Caco-2 (cell line): ENCODE measurements around the gene LY6G5C. TPM values are rescaled to one million over a fixed set of nuclear protein-coding genes. Genes with fewer than 3 reads are reported as not detected.
A peak's percentile ranks its signal among the peaks of the same experiment; 100 is the strongest.

Experiments
- BruUV-seq: library from RNA; stranded (reverse); fragments of 400-500 nt; replicated peaks from 2 replicates; lab custom pipeline; 2021; lab: Mats Ljungman, UMichigan
- CTCF ChIA-PET: fragments of 300-600 bp; sonication (Branson Sonifier 250); formaldehyde crosslinking; loops from one replicate; lab custom pipeline; 2022; ENCODE audit warnings: antibody characterized with exemption; lab: Charles Lee
- POLR2A ChIA-PET: fragments of 300-600 bp; sonication (Branson Sonifier 250); formaldehyde crosslinking; loops from one replicate; lab custom pipeline; 2022; ENCODE audit warnings: antibody characterized with exemption; lab: Charles Lee
- DNase-seq, 2 experiments: peaks; one replicate each; pipeline versions ENCODE4 v3.0.0 to v3.0.0-alpha.2; 2020 to 2022
- H3K27me3 ChIP-seq: replicated peaks from 2 replicates; pipeline ENCODE4 v1.6.0; 2011; ENCODE audit warnings: low read length; ENCODE audit not compliant: control insufficient read depth, insufficient read depth
- H3K36me3 ChIP-seq: 2 replicates; pipeline ENCODE4 v1.5.1; 2011; ENCODE audit warnings: low read length; ENCODE audit not compliant: control insufficient read depth, insufficient read depth
- H3K4me1 ChIP-seq: fragments of 250-450 bp; sonication (Bioruptor Pico); 2 replicates; pipeline ENCODE4 v1.5.1; 2020; ENCODE audit warnings: mild to moderate bottlenecking
- H3K4me3 ChIP-seq: 2 replicates; pipeline ENCODE4 v1.5.1; 2011; ENCODE audit warnings: low read depth, mild to moderate bottlenecking, control low read depth, low read length
- H3K9me3 ChIP-seq: fragments of 250-450 bp; sonication (Bioruptor Pico); 2 replicates; pipeline ENCODE4 v1.5.1; 2020; ENCODE audit warnings: mild to moderate bottlenecking, moderate library complexity
- H3K27ac Mint-ChIP-seq: one replicate; pipeline ENCODE4 v1.8.0; 2022; ENCODE audit warnings: mixed read lengths; ENCODE audit not compliant: unreplicated experiment
- H3K27me3 Mint-ChIP-seq: one replicate; pipeline ENCODE4 v1.8.0; 2022; ENCODE audit warnings: mixed read lengths; ENCODE audit not compliant: insufficient read depth, unreplicated experiment
- H3K36me3 Mint-ChIP-seq: one replicate; pipeline ENCODE4 v1.8.0; 2022; ENCODE audit warnings: mild to moderate bottlenecking, mixed read lengths; ENCODE audit not compliant: insufficient read depth, unreplicated experiment
- H3K4me1 Mint-ChIP-seq: one replicate; pipeline ENCODE4 v1.8.0; 2022; ENCODE audit warnings: low read depth, mixed read lengths; ENCODE audit not compliant: unreplicated experiment
- H3K4me3 Mint-ChIP-seq: one replicate; pipeline ENCODE4 v1.8.0; 2022; ENCODE audit warnings: mild to moderate bottlenecking, moderate library complexity, mixed read lengths; ENCODE audit not compliant: unreplicated experiment
- H3K9me3 Mint-ChIP-seq: one replicate; pipeline ENCODE4 v1.8.0; 2022; ENCODE audit warnings: mixed read lengths; ENCODE audit not compliant: unreplicated experiment
- CTCF ChIP-seq, 2 experiments: fragments of 200-600 bp in 1 of 2; IDR thresholded peaks; 1 replicate in 1 of 2; 2 replicates in 1 of 2; pipeline versions ENCODE4 v1.5.1 to v1.8.0; 2011 to 2022; ENCODE audit warnings: antibody characterized with exemption in 1 of 2, control low read depth in 1 of 2, inconsistent platforms in 1 of 2, low read depth in 1 of 2, low read length in 1 of 2, mild to moderate bottlenecking in 1 of 2, moderate library complexity in 1 of 2; ENCODE audit not compliant: insufficient read depth in 1 of 2, severe bottlenecking in 1 of 2, unreplicated experiment in 1 of 2
- intact Hi-C: fragments of 100-400 bp; cut with micrococcal nuclease; formaldehyde crosslinking; loops from one replicate; pipeline ENCODE4 v1.10.0; 2022; ENCODE audit not compliant: unreplicated experiment
- total RNA-seq: library from RNA; stranded (reverse); gene quantifications from 2 replicates; pipeline ENCODE4 v1.2.3, GENCODE V29; 2022

The LY6G5C gene
- total RNA-seq, 1 experiment from 2014 or later = 2.9 TPM

GRCh38 chr6:31642798-31643570 is 37.9 kb downstream of the LY6G5C start:
- Mint-ChIP-seq H3K27ac (no peak overlapping the region), H3K4me3 (no peak overlapping the region), H3K4me1 (no peaks in the 10 kb centered on the region), H3K9me3 (no peaks in the 10 kb centered on the region), H3K36me3 (peaks cover 76% of the 10 kb centered on the region), H3K27me3 (no peaks in the 10 kb centered on the region)
- H3K36me3 ChIP-seq = peaks cover 10% of the 10 kb centered on the region
- H3K27me3 ChIP-seq = no peaks in the 10 kb centered on the region
- TF ChIP-seq CTCF (IDR thresholded peaks at IDR 0.05; ENCODE audit: insufficient read depth in 1 of 2, low read depth in 1 of 2, low read length in 1 of 2, severe bottlenecking in 1 of 2, unreplicated experiment in 1 of 2) = no peak
- DNase-seq = no peak
- no TSS peak for BruUV-seq
- intact Hi-C loops = no loop called here
- H3K9me3 ChIP-seq = no peaks in the 10 kb centered on the region
- ChIA-PET POLR2A (interaction anchor here (0.6 kb wide), 1 partner anchor 18 kb away, joined by 4 read pairs; no protein-coding TSS in a partner anchor), CTCF (no interaction called here)
- no peak overlapping the region for H3K4me3 ChIP-seq
- no peaks in the 10 kb centered on the region for H3K4me1 ChIP-seq

GRCh38 chr6:31641370-31641769 is 39.5 kb downstream of the LY6G5C start:
- H3K36me3 ChIP-seq = peaks cover 8% of the 10 kb centered on the region
- ChIA-PET POLR2A (no interaction called here), CTCF (no interaction called here)
- no peaks in the 10 kb centered on the region for H3K4me1 ChIP-seq
- Mint-ChIP-seq H3K36me3 (peaks cover 81% of the 10 kb centered on the region), H3K27me3 (no peaks in the 10 kb centered on the region), H3K4me3 (no peak overlapping the region), H3K9me3 (no peaks in the 10 kb centered on the region), H3K4me1 (no peaks in the 10 kb centered on the region), H3K27ac (no peak overlapping the region)
- BruUV-seq = no TSS peak
- no peak for DNase-seq
- H3K27me3 ChIP-seq = no peaks in the 10 kb centered on the region
- no peaks in the 10 kb centered on the region for H3K9me3 ChIP-seq
- intact Hi-C loops = no loop called here
- H3K4me3 ChIP-seq = no peak overlapping the region
- TF ChIP-seq CTCF (IDR thresholded peaks at IDR 0.05; ENCODE audit: insufficient read depth in 1 of 2, low read depth in 1 of 2, low read length in 1 of 2, severe bottlenecking in 1 of 2, unreplicated experiment in 1 of 2) = no peak

- Mint-ChIP-seq H3K4me3 (no peak overlapping the region), H3K36me3 (peaks cover 87% of the 10 kb centered on the region), H3K27ac (no peak overlapping the region), H3K9me3 (no peaks in the 10 kb centered on the region), H3K27me3 (no peaks in the 10 kb centered on the region), H3K4me1 (no peaks in the 10 kb centered on the region)
- H3K27me3 ChIP-seq = no peaks in the 10 kb centered on the region
- H3K4me3 ChIP-seq = no peak overlapping the region
- CTCF ChIA-PET = no interaction called here
- TSS peak; percentile 76 for BruUV-seq
- intact Hi-C loops = no loop called here
- peaks cover 8% of the 10 kb centered on the region for H3K36me3 ChIP-seq
- H3K4me1 ChIP-seq = no peaks in the 10 kb centered on the region
- no peak for TF ChIP-seq CTCF (IDR thresholded peaks at IDR 0.05; ENCODE audit: insufficient read depth in 1 of 2, low read depth in 1 of 2, low read length in 1 of 2, severe bottlenecking in 1 of 2, unreplicated experiment in 1 of 2)
- no peaks in the 10 kb centered on the region for H3K9me3 ChIP-seq
- POLR2A ChIA-PET = no interaction called here
- no peak for DNase-seq
Measured at GRCh38 chr6:31640612-31641011, 40.3 kb downstream of the LY6G5C start.
